ENCODE data around the gene SAPCD1.
"Not testable (repeated sequence)": the region's sequence is repeated elsewhere in the genome, so short reads cannot be mapped to it uniquely, and the experiment has no call there.

Gene SAPCD1

DNA sequence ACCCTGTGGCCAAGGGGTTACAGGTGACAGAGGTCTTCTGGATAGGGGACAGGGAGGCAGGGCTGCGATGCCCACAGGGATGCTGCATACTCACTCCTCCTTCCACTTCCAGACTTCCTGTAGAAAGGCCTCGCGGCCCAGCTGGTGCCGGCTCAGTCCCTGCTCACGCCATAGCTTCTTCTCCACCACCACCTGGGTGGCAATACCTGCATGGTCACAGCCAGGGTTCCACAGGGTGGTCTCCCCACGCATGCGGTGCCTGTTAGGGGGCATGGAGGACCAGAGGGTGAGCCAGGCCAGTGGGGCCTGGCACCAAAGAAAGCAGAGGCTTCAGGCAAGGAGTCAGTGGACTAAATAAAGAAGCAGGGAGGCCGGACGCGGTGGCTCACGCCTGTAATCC is 23.0 kb downstream of the SAPCD1 start:
- in situ Hi-C loops (cut with HindIII; ENCODE audit: low pct_ligation_motif_present, low pct_unique_long_range_greater_than_20kb, low sequenced_read_pairs): no loop called here

DNA sequence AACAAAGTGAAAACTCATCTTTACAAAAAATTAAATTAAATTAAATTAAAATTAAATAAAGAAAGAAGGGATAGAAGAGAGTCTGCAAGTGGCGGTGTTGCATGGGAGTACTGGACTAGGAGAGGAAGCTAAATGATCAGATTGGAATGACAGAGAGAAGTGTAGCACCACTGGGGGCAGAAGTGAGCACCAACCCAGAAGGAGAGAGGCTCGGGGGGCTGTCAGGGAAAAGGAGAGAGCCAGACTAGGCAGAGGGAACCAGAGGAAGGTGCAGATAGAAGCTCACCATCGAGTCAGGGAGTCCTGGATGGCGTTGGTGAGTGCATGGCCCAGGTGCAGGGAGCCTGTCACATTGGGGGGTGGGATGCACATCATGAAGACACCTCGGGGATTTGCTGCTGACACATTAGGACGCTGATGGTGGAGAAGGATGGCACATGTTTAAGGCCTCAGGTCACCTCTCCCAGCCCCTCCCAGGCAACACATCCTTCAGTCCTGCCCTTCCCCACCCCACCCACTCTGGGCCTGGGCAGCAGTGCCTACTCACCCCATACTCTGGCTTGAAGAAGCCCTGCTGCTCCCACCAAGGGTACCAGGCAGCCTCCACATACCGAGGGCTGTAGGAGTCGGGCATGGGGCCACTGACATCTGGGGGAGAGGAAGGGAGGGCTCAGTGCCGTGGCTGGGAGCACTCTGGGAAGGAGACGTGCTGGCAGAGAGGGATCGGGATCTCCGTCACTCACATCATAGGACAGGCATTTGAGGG is 29.1 kb downstream of the SAPCD1 start:
- peak; percentile 45 for DNase-seq
- in situ Hi-C loops (cut with HindIII; ENCODE audit: low pct_ligation_motif_present, low pct_unique_long_range_greater_than_20kb, low sequenced_read_pairs): no loop called here

More for the DNA sequence above, 23.0 kb downstream of the SAPCD1 start:
- no peak for DNase-seq

DNA sequence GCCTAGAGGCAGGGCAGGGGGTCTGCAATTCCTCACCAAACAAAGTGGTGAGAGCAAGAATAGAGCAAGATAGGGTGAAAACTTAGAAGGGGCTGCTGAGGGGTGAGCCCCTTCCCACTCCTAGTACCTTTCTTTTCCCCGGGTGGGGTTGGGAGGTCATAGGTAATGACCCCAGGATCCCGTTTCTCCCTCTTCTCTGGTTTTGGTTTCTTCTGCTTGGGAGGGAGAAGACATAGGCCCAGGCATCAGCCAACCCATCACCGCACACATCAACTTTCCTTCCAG is 29.6 kb downstream of the SAPCD1 start:
- no peak for DNase-seq

DNA sequence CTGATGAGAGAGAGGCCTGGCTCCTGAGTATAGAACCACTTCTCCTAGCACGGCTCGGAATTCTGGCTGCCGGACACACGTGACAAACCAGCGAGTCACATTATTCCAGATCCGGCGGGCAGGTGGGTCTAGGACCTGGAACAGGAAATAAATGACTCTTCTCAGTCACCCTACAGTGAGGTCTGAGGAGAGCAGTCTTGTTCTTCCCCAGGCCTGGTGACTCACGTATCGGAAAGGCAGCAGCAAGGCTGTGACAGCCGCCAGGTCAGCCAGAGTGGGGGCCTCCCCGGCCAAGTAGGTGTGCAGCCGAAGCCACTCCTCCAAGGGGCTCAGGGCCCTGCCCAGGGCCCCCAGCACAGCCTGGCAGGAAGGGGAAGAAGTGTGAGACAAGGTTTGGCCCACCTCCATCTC is 30.3 kb downstream of the SAPCD1 start:
- DNase-seq: peak; percentile 32
- in situ Hi-C loops (cut with HindIII; ENCODE audit: low pct_ligation_motif_present, low pct_unique_long_range_greater_than_20kb, low sequenced_read_pairs): no loop called here

More for the DNA sequence above, 29.6 kb downstream of the SAPCD1 start:
- in situ Hi-C loops (cut with HindIII; ENCODE audit: low pct_ligation_motif_present, low pct_unique_long_range_greater_than_20kb, low sequenced_read_pairs): no loop called here

DNA sequence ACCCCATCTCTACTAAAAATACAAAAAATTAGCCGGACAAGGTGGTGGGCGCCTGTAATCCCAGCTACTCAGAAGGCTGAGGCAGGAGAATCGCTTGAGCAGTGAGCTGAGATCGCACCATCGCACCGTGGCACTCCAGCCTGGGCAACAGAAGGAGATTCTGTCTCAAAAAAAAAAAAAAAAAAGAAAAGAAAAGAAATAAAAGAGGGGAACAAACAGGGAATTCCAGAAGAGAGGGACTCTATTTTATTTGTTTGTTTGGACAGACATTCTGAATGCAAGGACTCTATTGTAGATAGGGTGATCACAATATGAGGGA is 31.4 kb downstream of the SAPCD1 start:
- in situ Hi-C loops (cut with HindIII; ENCODE audit: low pct_ligation_motif_present, low pct_unique_long_range_greater_than_20kb, low sequenced_read_pairs); DNase-seq: not testable (repeated sequence)

DNA sequence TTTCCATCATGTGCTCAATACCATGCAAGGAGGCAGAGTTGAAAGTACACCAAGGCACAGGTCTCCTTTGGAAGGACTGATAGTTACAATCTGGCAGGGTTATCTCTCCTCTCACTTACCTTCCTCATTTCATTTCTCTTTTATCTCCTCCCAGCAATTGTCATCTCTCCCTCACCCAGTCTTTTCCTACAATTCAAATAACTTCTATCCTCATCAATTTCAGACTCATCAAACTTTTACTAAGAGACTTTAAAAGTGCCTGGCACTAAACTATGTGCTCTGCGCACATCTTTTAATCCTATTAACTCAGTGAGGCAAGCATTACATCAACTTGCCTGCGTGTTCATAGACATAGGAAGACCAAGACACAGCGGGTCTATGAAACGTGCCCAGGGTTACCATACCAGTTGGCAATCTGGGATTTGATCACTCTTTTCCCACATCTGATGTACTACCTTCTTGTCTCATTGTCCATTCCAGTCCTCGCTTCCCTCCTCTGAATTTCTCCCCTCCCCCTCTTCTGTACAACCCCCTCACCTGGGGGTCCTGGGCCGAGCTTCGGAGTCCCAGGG is 31.9 kb downstream of the SAPCD1 start:
- in situ Hi-C loops (cut with HindIII; ENCODE audit: low pct_ligation_motif_present, low pct_unique_long_range_greater_than_20kb, low sequenced_read_pairs): no loop called here
- peak; percentile 31 for DNase-seq

DNA sequence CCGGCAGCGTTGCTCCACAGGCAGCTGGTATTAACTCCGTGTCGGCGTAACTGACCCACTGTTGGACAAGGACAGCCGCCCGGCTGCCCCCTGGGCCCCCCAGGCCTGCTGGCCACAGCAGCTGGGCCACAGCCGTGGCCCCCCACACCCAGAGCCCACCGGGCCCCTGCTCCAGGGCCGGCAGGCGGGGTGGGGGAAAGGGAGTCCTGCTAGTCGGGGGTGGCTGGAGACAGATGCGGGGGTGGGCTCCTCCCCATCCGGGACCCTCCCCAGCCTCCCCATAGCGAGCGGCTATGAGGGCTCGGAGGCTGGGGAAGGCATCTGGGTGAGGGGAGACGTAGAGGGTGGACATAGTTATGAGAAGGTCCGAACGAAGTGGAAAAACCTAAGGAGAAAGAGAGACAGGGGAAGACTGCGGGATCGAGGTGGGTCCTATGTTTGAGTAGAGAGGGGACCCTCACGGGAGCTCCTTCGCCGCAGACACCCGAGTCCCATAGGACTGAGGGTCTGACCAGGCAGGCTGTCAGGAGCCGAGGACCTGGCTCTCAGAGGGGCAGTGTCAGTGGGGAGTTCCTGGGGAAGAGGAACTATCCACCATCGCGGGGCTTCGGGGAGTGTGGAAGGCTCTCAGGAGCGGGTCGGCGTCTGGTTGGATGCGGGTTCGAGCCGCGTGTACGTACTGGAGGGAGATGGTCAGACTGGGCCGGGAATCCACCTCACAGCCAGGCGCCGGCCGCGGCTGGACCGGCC is 32.6 kb downstream of the SAPCD1 start:
- in situ Hi-C loops (cut with HindIII; ENCODE audit: low pct_ligation_motif_present, low pct_unique_long_range_greater_than_20kb, low sequenced_read_pairs): no loop called here
- DNase-seq: peak; percentile 41

DNA sequence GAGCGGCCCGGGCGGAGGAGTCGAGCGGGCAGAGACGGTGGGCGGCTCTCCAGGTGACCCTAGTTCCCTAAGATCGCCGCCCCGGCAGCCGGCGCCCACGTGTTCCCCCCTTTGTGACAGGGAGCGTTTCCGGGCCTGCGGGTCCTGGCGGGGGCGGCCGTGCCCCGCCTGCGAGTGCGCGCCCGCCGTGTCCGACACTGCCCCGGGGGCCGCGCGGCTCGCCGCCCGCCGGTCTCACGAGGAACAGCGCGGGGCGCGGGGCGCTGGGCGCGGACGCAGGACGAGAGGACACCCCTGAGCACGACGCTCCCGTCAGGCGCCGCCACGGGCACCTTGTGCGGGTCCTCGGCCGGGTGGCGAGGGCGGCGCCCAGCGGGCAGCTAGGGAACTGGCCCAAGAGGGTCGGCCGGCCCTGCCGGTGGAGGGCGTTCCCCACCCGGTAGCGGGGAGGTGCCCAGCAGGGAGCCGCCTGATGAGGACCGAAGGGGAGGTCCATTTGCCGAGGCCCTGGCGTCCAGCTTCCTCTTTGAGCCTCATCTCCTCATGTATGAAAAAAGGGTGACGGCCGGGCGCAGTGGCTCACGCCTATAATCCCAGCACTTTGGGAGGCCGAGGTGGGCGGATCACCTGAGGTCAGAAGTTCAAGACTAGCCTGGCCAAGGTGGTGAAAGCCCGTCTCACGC is 33.3 kb downstream of the SAPCD1 start, which contains the start of gene VARS1:
VARS1 (minus strand) TSS at position 137 of the 683 bp plus-strand sequence. CDS start 535 bp downstream, outside the sequence.
- in situ Hi-C loops (cut with HindIII; ENCODE audit: low pct_ligation_motif_present, low pct_unique_long_range_greater_than_20kb, low sequenced_read_pairs): no loop called here
- DNase-seq: peak; percentile 92

DNA sequence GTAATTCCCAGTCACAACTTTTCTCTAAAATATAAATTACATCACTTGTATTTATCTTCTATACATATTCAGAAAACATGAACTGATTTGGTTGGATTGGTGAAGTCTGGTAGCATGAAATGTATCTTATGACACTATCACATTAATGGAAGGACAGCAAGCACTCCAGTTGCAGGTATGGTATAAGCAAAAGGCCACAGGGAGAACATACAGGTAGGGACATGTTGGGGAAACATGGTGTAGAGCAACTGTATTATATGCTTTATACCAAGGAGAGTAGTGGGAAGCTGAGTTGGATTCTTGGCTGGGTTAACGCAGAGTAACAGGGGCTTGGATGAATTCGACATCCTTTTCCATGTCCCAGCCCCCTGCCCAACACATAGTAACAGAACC is 34.5 kb downstream of the SAPCD1 start:
- in situ Hi-C loops (cut with HindIII; ENCODE audit: low pct_ligation_motif_present, low pct_unique_long_range_greater_than_20kb, low sequenced_read_pairs): no loop called here
- no peak for DNase-seq

DNA sequence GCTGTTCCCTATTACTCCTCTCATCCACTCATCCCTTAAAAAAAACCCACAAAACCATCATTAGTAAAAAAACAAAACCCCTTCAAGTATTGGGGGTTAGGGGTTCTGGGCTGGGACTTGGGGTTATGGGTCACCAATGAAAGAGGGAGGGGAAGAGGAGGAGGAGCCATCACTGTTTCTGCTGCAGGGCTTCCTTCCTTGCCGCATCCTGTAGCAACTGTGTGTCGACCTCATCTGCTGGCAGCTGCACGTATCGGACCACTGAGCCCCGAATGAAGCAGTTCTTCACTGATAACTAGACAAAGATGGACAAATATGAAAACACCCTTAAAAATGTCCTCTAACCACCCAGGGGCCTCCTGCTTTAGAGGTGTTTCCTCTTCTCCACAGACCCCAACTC is 35.1 kb downstream of the SAPCD1 start:
- in situ Hi-C loops (cut with HindIII; ENCODE audit: low pct_ligation_motif_present, low pct_unique_long_range_greater_than_20kb, low sequenced_read_pairs): no loop called here
- DNase-seq: no peak

DNA sequence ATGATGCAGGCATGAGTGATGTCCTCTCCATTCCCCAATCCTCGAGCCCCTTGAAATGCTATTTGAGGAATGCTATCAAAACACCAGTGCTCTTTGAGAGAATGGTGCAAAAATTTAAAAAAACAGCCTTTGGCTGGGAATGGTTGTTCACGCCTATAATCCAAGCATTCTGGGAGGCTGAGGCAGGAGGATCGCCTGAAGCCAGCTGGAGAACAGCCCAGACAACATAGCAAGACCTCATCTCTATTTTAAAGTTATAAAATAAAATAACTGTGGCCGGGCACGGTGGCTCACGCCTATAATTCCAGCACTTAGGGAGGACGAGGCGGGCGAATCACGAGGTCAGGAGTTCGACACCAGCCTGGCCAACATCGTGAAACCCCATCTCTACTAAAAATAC is 37.3 kb downstream of the SAPCD1 start:
- no peak for DNase-seq
- in situ Hi-C loops (cut with HindIII; ENCODE audit: low pct_ligation_motif_present, low pct_unique_long_range_greater_than_20kb, low sequenced_read_pairs): no loop called here

DNA sequence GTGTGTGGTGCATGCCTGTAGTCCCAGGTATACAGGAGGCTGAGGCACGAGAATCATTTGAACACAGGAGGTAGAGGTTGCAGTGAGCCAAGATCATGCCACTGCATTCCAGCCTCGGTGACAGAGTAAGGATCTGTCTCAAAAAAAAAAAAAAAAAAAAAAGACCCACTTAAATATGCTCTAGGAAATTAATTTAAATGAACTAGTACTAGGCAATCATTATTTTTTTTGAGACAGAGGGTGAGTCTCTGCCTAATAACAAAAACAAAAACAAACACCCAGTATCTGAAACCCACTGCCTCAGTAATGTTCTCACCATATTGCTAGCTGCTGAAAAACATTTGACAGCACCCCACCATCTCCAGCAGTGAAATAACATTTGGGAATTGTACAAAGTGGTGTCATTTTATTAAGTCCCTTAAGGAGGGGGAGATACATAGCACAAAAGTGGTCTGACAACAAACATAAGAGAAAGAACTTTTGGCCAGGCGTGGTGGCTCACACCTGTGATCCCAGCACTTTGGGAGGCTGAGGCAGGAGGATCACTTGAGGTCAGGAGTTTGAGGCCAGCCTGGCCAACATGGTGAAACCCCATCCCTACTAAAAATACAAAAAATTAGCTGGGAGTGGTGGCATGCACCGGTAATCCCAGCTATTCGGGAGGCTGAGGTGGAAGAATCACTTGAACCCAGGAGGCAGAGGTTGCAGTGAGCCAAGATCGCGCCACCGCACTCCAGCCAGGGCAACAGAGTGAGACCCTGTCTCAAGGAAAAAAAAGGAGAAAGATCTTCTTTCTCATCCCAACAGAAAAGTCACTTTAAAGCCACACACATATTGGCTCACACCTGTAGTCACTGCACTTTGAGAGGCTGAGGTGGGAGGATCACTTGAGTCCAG is 38.8 kb downstream of the SAPCD1 start:
- DNase-seq: not testable (repeated sequence)

DNA sequence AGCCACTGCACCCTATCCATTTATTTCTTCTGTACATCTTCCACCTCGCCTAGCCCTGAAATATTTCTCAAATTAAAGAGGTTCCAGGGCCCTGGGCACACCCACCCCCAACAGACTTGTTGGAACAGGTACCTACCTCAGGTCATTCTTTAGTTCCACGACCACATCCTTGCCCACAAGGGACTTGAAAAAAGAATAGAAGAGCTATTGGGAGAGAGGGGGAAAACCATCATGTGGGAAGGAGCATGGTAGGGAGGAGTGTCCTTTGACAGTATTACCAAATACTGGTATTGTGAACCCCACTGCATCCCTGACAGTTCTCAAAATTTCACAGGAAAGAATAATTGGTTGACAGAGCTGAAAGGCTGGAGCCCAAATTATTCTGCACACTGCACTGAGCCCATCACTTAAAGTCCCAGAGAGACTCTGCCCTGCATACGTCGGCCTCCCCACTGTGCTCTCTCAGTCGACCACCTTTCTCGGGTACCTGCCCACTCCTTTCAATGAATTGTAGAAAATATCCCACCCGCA is 43.5 kb downstream of the SAPCD1 start:
- in situ Hi-C loops (cut with HindIII; ENCODE audit: low pct_ligation_motif_present, low pct_unique_long_range_greater_than_20kb, low sequenced_read_pairs): no loop called here
- DNase-seq: no peak

More for the DNA sequence above, 38.8 kb downstream of the SAPCD1 start:
- in situ Hi-C loops (cut with HindIII; ENCODE audit: low pct_ligation_motif_present, low pct_unique_long_range_greater_than_20kb, low sequenced_read_pairs): not testable (repeated sequence)

DNA sequence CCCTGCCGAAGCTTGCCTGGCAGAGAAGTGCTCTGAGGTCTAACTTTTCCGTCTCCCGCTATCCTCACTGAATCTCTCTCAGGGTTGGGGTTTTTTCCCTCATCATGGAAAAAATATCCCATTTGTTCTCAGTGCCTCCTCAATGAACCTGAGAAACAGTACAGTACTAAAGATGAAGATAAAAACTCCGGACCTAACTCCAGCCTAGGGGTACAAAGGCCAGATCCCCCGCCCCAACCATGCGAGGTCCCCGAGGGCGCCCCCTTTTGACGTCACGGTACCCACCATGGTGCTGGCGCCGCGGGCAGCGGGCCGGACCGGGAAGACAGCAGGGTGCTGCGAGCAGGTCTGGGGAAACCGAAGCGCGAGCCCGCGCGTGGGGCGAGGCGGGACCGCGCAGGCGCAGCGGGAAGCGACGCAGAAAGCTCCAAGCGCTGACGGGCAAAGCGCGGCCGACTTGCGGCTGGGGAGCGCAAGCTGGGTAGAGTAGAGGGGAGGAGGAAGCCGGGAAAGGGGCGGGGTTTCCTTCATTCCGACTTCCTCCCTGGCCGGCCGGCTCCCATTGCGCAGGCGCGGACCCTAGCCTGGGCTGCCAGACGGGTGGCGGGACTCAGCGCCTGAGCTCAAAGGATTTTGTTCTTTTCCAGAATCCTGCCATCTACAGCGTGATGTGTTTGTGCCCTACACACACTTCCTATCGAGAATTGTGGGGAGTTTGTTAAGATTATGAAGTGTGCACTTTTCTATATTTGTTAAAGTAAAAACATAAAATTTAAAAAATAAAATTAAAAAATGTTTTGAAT is 44.2 kb downstream of the SAPCD1 start, which contains the start of gene LSM2:
LSM2 (minus strand) TSS at position 497 of the 803 bp plus-strand sequence; CDS start at position 288, 209 bp downstream.
- in situ Hi-C loops (cut with HindIII; ENCODE audit: low pct_ligation_motif_present, low pct_unique_long_range_greater_than_20kb, low sequenced_read_pairs): no loop called here
- peak; percentile 92 for DNase-seq

DNA sequence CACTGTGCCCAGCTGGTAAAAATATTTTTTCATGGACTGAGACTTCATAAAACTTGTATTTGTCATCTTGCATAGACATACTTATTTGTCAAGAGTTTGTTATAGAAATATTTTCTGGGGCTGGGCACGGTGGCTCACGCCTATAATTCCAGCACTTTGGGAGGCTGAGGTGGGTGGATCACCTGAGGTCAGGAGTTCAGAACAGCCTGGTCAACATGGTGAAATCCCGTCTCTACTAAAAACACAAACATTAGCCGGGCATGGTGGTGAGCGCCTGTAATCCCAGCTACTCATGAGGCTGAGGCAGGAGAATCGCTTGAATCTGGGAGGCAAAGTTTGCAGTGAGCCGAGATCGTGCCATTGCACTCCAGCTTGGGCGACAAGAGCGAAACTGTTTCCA is 46.1 kb downstream of the SAPCD1 start:
- DNase-seq; in situ Hi-C loops (cut with HindIII; ENCODE audit: low pct_ligation_motif_present, low pct_unique_long_range_greater_than_20kb, low sequenced_read_pairs): not testable (repeated sequence)

DNA sequence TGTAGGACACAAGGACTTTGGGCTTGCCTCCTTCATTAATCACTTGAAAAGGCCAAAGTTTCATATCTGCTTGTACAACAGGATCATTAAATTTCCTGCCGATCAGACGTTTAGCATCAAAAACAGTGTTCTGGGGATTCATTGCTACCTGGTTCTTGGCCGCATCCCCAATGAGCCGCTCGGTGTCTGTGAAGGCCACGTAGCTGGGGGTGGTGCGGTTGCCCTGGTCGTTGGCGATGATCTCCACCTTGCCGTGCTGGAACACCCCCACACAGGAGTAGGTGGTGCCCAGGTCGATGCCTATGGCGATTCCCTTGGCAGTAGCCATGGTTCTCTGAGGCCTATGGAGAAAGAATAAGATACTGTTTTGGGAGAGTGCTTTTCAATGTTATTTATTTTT is 49.2 kb downstream of the SAPCD1 start:
- no peak for DNase-seq
- in situ Hi-C loops (cut with HindIII; ENCODE audit: low pct_ligation_motif_present, low pct_unique_long_range_greater_than_20kb, low sequenced_read_pairs): no loop called here

DNA sequence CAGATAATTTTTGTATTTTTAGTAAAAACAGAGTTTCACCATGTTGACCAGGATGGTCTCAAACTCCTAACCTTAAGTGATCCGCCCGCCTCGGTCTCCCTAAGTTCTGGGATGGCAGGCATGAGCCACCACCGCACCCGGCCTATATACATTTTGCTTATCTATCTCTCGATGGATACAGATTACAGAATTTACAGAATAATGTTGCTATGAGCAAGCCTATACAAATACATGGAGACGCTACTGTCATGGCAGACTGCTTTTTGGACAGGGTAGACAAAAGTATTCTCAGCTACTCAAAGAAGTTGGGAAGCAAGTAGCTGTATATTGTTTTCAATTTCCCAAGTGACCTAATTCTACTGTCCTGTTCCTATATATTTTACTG is 51.0 kb downstream of the SAPCD1 start:
- no peak for DNase-seq
- in situ Hi-C loops (cut with HindIII; ENCODE audit: low pct_ligation_motif_present, low pct_unique_long_range_greater_than_20kb, low sequenced_read_pairs): no loop called here

Measured in ACHN (cell line).